GDM1 (cell line): ENCODE measurements around the gene KCNQ4.

ENCODE experiments used
- DNase-seq: peaks from one replicate; lab custom pipeline; 2025; lab: John Stamatoyannopoulos, UW

Gene KCNQ4

GRCh38 chr1:40777224-40777970 is 6.2 kb upstream of the KCNQ4 start:
- no peak for DNase-seq

- no peak for DNase-seq
Observed at GRCh38 chr1:40780678-40781607, 2.6 kb upstream of the KCNQ4 start.

GRCh38 chr1:40781608-40781971 is 2.0 kb upstream of the KCNQ4 start:
- no peak for DNase-seq

- no peak for DNase-seq
Observed at GRCh38 chr1:40782371-40782956, 1.1 kb upstream of the KCNQ4 start.

GRCh38 chr1:40784141-40784770 is 669 bp downstream of the KCNQ4 start:
- no peak for DNase-seq

- DNase-seq, result no peak
Observed at GRCh38 chr1:40784771-40785151, 1.2 kb downstream of the KCNQ4 start.

- no peak for DNase-seq
Observed at GRCh38 chr1:40785446-40785845, 1.9 kb downstream of the KCNQ4 start.

GRCh38 chr1:40786171-40786994 is 2.8 kb downstream of the KCNQ4 start:
- no peak for DNase-seq

- DNase-seq, result no peak
Observed at GRCh38 chr1:40786995-40787705, 3.6 kb downstream of the KCNQ4 start.

GRCh38 chr1:40787737-40788560 is 4.4 kb downstream of the KCNQ4 start:
- DNase-seq, result no peak

- no peak for DNase-seq
Observed at GRCh38 chr1:40788561-40789341, 5.2 kb downstream of the KCNQ4 start.

GRCh38 chr1:40789342-40789598 is 5.7 kb downstream of the KCNQ4 start:
- no peak for DNase-seq

GRCh38 chr1:40789661-40790430 is 6.3 kb downstream of the KCNQ4 start:
- DNase-seq, result no peak

- no peak for DNase-seq
Observed at GRCh38 chr1:40792036-40792435, 8.4 kb downstream of the KCNQ4 start.

GRCh38 chr1:40793617-40794016 is 10.0 kb downstream of the KCNQ4 start:
- no peak for DNase-seq

GRCh38 chr1:40794048-40794447 is 10.5 kb downstream of the KCNQ4 start:
- no peak for DNase-seq

GRCh38 chr1:40794974-40795715 is 11.6 kb downstream of the KCNQ4 start:
- no peak for DNase-seq
